Tibial artery (tissue), 4 donors: ENCODE measurements around the gene NABP1.

Experiments used
- DNase-seq, 2 donors: peaks; one replicate each; pipeline ENCODE4 v3.0.0-alpha.2; 2019
- H3K27ac ChIP-seq, 2 donors: fragments of 200-600 bp; sonication (generic) in 1 of 2; 1 replicate in 1 of 2; 2 replicates in 1 of 2; pipeline ENCODE4 v1.5.1; 2018 to 2019; ENCODE audit warnings: mild to moderate bottlenecking in 1 of 2
- H3K27me3 ChIP-seq, 2 donors: fragments of 200-600 bp; sonication (generic) in 1 of 2; one replicate each; pipeline versions ENCODE4 v1.5.1 to v1.6.0; 2016 to 2019
- H3K36me3 ChIP-seq, 3 donors: fragments of 200-600 bp; sonication (generic) in 2 of 3; one replicate each; pipeline ENCODE4 v1.5.1; 2016 to 2019; ENCODE audit warnings: mild to moderate bottlenecking in 2 of 3
- H3K4me1 ChIP-seq, 4 donors: fragments of 200-600 bp; sonication (generic) in 2 of 4; 1 replicate in 3 of 4; 2 replicates in 1 of 4; pipeline ENCODE4 v1.5.1; 2016 to 2019
- H3K4me3 ChIP-seq, 2 donors: fragments of 200-600 bp; sonication (generic) in 1 of 2; 1 replicate in 1 of 2; 2 replicates in 1 of 2; pipeline ENCODE4 v1.5.1; 2018 to 2019; ENCODE audit warnings: mild to moderate bottlenecking in 2 of 2
- H3K9me3 ChIP-seq, 3 donors: fragments of 200-600 bp; sonication (generic) in 1 of 3; one replicate each; pipeline ENCODE4 v1.5.1; 2016 to 2019
- intact Hi-C: fragments of 100-400 bp; cut with DNase I; formaldehyde crosslinking; loops from one replicate; pipeline ENCODE4 v1.15.0; 2023; ENCODE audit warnings: low total_unique reads
- TF ChIP-seq, protein P1 (sequence below), 2 experiments: fragments of 200-600 bp in 1 of 2; fragments of 450-650 bp in 1 of 2; IDR thresholded peaks; one replicate each; pipeline ENCODE4 v1.5.1; 2017 to 2019; ENCODE audit warnings: antibody characterized with exemption in 2 of 2, mild to moderate bottlenecking in 1 of 2, moderate library complexity in 1 of 2

The NABP1 gene

DNA sequence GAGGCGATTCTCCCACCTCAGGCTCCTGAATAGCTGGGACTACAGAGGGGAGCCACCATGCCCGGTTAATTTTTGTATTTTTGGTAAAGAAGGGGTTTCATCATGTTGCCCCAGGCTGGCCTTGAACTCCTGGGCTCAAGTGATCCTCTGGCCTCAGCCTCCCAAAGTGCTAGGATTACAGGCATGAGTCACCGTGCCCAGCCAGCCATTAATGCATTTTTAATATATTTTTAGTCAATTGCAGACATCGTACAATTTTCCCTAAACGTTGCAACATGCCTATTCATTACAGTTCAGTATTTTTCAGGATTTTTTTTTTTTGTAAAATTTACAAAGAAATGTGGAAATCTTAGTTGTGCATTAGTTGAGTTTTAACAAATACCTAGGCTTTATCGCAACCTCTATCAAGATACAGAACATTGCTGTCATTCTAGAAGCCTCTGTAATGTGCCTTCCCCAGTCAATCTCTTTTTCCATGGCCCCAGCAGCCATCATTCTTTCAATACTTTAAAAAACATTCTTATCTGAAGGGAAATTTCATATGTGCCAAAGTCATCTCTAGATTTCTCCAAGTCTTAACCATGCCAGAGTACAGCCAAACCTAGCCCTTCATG is 14.7 kb downstream of the NABP1 start:
- no peak for DNase-seq
- Histone ChIP-seq H3K27ac (peak overlapping the region in 1 of 2 donors; percentile 3), H3K4me1 (peaks cover 0 to 31% (median 8%) of the 10 kb centered on the region in 4 donors), H3K9me3 (no peaks in the 10 kb centered on the region), H3K27me3 (no peaks in the 10 kb centered on the region), H3K4me3 (no peak overlapping the region), H3K36me3 (peaks cover 0 to 8% (median 0%) of the 10 kb centered on the region in 3 donors)
- intact Hi-C loops = loop anchor here (5.0 kb wide), 1 partner anchor 125 kb away; no protein-coding TSS in a partner anchor
- TF ChIP-seq, protein P1, sequence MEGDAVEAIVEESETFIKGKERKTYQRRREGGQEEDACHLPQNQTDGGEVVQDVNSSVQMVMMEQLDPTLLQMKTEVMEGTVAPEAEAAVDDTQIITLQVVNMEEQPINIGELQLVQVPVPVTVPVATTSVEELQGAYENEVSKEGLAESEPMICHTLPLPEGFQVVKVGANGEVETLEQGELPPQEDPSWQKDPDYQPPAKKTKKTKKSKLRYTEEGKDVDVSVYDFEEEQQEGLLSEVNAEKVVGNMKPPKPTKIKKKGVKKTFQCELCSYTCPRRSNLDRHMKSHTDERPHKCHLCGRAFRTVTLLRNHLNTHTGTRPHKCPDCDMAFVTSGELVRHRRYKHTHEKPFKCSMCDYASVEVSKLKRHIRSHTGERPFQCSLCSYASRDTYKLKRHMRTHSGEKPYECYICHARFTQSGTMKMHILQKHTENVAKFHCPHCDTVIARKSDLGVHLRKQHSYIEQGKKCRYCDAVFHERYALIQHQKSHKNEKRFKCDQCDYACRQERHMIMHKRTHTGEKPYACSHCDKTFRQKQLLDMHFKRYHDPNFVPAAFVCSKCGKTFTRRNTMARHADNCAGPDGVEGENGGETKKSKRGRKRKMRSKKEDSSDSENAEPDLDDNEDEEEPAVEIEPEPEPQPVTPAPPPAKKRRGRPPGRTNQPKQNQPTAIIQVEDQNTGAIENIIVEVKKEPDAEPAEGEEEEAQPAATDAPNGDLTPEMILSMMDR (IDR thresholded peaks at IDR 0.05) = no peak

DNA sequence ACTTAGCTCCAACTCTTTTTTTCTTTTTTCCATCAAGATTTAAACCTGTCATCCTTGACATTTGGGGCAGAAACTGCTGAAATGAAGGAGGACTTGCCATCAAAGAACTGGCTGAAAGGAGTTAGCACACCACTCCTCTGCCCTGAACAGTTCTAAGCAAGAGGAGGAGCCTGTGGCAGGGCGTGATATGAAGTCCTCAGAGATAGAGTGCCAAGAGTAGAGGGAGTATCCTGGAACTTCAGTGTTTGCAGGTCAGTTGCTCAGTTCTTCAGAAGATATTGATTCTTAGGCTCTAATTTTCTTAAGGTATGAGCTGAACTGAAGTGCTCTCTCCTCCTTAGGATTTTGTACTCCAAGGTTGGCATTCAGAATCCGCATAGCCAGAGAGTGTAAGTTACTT is 15.2 kb downstream of the NABP1 start:
- intact Hi-C loops = loop anchor here (5.0 kb wide), 1 partner anchor 126 kb away; no protein-coding TSS in a partner anchor
- TF ChIP-seq, protein P1 (IDR thresholded peaks at IDR 0.05) = no peak
- no peak for DNase-seq

DNA sequence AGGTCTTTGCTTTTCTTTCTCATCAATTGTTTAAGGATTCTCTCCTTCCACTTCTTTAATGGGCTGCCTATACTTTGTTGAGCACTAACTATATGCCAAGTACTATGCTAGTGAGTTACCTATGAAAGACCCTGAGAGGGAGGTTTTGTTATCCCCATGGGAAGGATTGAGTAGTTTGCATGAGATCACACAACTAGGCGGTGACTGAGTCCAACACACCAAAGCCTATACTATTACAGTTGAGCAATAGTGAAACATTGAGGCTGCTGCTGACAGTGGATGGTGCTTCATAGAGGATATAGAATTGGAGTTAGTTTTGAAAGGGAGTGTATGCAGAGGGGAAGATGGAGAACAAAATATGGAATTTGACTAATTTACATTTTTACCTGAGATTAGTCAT is 15.8 kb downstream of the NABP1 start:
- H3K36me3 ChIP-seq = no peaks in the 10 kb centered on the region
- intact Hi-C loops = loop anchor here (5.0 kb wide), 1 partner anchor 126 kb away; no protein-coding TSS in a partner anchor
- H3K9me3 ChIP-seq = no peaks in the 10 kb centered on the region
- TF ChIP-seq, protein P1 (IDR thresholded peaks at IDR 0.05) = no peak
- H3K27me3 ChIP-seq = no peaks in the 10 kb centered on the region
- H3K4me1 ChIP-seq = peaks cover 0 to 31% (median 8%) of the 10 kb centered on the region in 4 donors
- H3K4me3 ChIP-seq = no peak overlapping the region
- no peak overlapping the region for H3K27ac ChIP-seq
- no peak for DNase-seq

More for the DNA sequence above, 15.2 kb downstream of the NABP1 start:
- Histone ChIP-seq H3K27me3 (no peaks in the 10 kb centered on the region), H3K4me3 (no peak overlapping the region), H3K27ac (peak overlapping the region in 1 of 2 donors; percentile 3), H3K9me3 (no peaks in the 10 kb centered on the region), H3K36me3 (peaks cover 0 to 2% (median 0%) of the 10 kb centered on the region in 3 donors), H3K4me1 (peaks cover 0 to 31% (median 8%) of the 10 kb centered on the region in 4 donors)

DNA sequence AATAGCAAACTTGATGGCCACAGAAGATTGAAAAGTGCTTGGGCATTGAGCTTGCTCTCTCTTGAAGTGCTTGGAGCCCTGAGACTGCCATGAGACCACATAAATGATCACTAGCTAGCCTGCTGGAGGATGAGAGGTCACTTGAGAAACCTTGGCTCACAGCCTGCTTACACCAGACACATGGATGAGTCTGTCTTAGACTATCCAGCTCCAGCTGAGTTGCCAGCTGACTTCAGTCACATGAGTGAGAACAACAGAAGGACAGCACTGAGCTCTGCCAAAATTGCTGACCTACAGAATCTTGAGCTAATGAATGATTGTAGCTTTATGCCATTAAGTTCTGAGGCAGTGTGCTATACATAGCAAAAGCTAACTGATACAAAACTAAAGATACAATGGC is 18.1 kb downstream of the NABP1 start:
- intact Hi-C loops = no loop called here
- H3K36me3 ChIP-seq = no peaks in the 10 kb centered on the region
- H3K4me3 ChIP-seq = no peak overlapping the region
- H3K27ac ChIP-seq = no peak overlapping the region
- H3K9me3 ChIP-seq = no peaks in the 10 kb centered on the region
- peaks cover 0 to 26% (median 6%) of the 10 kb centered on the region in 4 donors for H3K4me1 ChIP-seq
- peak; percentile 78 to 85 for DNase-seq
- H3K27me3 ChIP-seq = no peaks in the 10 kb centered on the region
- TF ChIP-seq, protein P1 (IDR thresholded peaks at IDR 0.05) = no peak

DNA sequence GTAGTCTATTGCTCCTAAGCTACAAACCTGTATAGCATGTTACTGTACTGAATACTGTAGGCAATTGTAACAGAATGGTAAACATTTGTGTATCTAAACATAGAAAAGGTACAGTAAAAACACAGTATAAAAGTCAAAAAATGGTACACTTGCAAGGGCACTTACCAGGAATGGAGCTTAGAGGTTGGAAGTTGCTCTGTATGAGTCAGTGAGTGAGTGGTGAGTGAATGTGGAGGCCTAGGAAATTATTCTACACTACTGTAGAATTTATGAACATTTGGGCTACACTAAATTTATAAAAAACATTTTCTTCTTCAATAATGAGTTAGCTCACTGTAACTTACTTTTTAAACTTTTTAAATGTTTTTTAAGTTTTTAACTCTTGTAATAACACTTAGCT is 19.0 kb downstream of the NABP1 start:
- intact Hi-C loops = no loop called here
- H3K9me3 ChIP-seq = no peaks in the 10 kb centered on the region

More for the DNA sequence above, 19.0 kb downstream of the NABP1 start:
- Histone ChIP-seq H3K27ac (no peak overlapping the region), H3K4me1 (peaks cover 0 to 18% (median under 1%) of the 10 kb centered on the region in 4 donors), H3K4me3 (no peak overlapping the region), H3K36me3 (no peaks in the 10 kb centered on the region), H3K27me3 (no peaks in the 10 kb centered on the region)
- no peak for DNase-seq
- TF ChIP-seq, protein P1 (IDR thresholded peaks at IDR 0.05) = no peak
